CD14-positive monocyte (primary cell): ENCODE data around the gene FIP1L1. TPM values are rescaled to one million over a fixed set of nuclear protein-coding genes. Genes with fewer than 3 reads are reported as not detected.

Source experiments
- DNase-seq, 3 donors: peaks; one replicate each; pipeline ENCODE4 v3.0.0-alpha.2; 2011 to 2022
- H2AFZ ChIP-seq: 2 replicates; pipeline ENCODE4 v1.6.0; 2012; ENCODE audit warnings: mild to moderate bottlenecking, low read depth, low read length, inconsistent platforms; ENCODE audit not compliant: insufficient read depth, poor library complexity, severe bottlenecking
- H3K27ac ChIP-seq, 2 donors: 1 replicate in 1 of 2; 2 replicates in 1 of 2; pipeline ENCODE4 v1.5.1; 2012 to 2013; ENCODE audit warnings: low read length in 2 of 2, control low read depth in 1 of 2, inconsistent platforms in 1 of 2, low read depth in 1 of 2, mild to moderate bottlenecking in 1 of 2
- H3K27me3 ChIP-seq, 2 donors: one replicate each; pipeline versions ENCODE4 v1.6.0 to v1.6.1; 2011 to 2013; ENCODE audit warnings: low read length in 2 of 2; ENCODE audit not compliant: control insufficient read depth in 2 of 2, insufficient read depth in 2 of 2
- H3K36me3 ChIP-seq, 2 donors: replicated peaks in 1 of 2; 1 replicate in 1 of 2; 2 replicates in 1 of 2; pipeline versions ENCODE4 v1.5.1 to v1.6.1; 2012 to 2013; ENCODE audit warnings: low read length in 2 of 2, control low read depth in 1 of 2, inconsistent platforms in 1 of 2, mild to moderate bottlenecking in 1 of 2; ENCODE audit not compliant: insufficient read depth in 2 of 2, control insufficient read depth in 1 of 2
- H3K4me1 ChIP-seq, 2 donors: 1 replicate in 1 of 2; 2 replicates in 1 of 2; pipeline versions ENCODE4 v1.5.1 to v1.6.1; 2012 to 2013; ENCODE audit warnings: low read length in 2 of 2, control low read depth in 1 of 2, inconsistent platforms in 1 of 2, mild to moderate bottlenecking in 1 of 2, moderate library complexity in 1 of 2; ENCODE audit not compliant: insufficient read depth in 2 of 2, control insufficient read depth in 1 of 2
- H3K4me2 ChIP-seq: replicated peaks from 2 replicates; pipeline ENCODE3; 2012; ENCODE audit warnings: low read length, moderate library complexity, mild to moderate bottlenecking; ENCODE audit not compliant: poor library complexity, severe bottlenecking; ENCODE audit errors: extremely low read depth
- H3K4me3 ChIP-seq, 3 experiments: fragments of 200-600 bp in 1 of 3; sonication (generic) in 1 of 3; replicated peaks in 1 of 3; 1 replicate in 2 of 3; 2 replicates in 1 of 3; pipeline ENCODE4 v1.5.1; 2011 to 2013; ENCODE audit warnings: low read length in 3 of 3, mild to moderate bottlenecking in 3 of 3, control low read depth in 2 of 3, low read depth in 2 of 3, inconsistent platforms in 1 of 3, moderate library complexity in 1 of 3
- H3K79me2 ChIP-seq: 2 replicates; pipeline ENCODE4 v1.6.0; 2012; ENCODE audit warnings: mild to moderate bottlenecking, control low read depth, inconsistent platforms, low read length, moderate library complexity; ENCODE audit not compliant: insufficient read depth
- H3K9ac ChIP-seq: 2 replicates; pipeline ENCODE4 v1.6.0; 2017; ENCODE audit warnings: low read length, mild to moderate bottlenecking; ENCODE audit not compliant: insufficient read depth, poor library complexity, severe bottlenecking
- H3K9me3 ChIP-seq, 2 donors: replicated peaks in 1 of 2; 1 replicate in 1 of 2; 2 replicates in 1 of 2; pipeline versions ENCODE4 v1.5.1 to v1.6.1; 2012 to 2013; ENCODE audit warnings: low read length in 2 of 2, control low read depth in 1 of 2; ENCODE audit not compliant: control insufficient read depth in 1 of 2, insufficient read depth in 1 of 2
- H4K20me1 ChIP-seq: 2 replicates; pipeline ENCODE4 v1.6.0; 2012; ENCODE audit warnings: mild to moderate bottlenecking, low read length, control low read depth, moderate library complexity; ENCODE audit not compliant: insufficient read depth
- H3K27ac Mint-ChIP-seq, 7 donors: one replicate each; pipeline ENCODE4 v1.8.0; 2020; ENCODE audit warnings: mild to moderate bottlenecking in 7 of 7, mixed read lengths in 7 of 7, moderate library complexity in 6 of 7, inconsistent platforms in 2 of 7
- H3K27me3 Mint-ChIP-seq, 3 donors: one replicate each; pipeline ENCODE4 v1.8.0; 2021 to 2022; ENCODE audit warnings: low read depth in 3 of 3, mild to moderate bottlenecking in 3 of 3, mixed read lengths in 3 of 3, moderate library complexity in 3 of 3, inconsistent platforms in 1 of 3
- H3K36me3 Mint-ChIP-seq, 2 donors: one replicate each; pipeline ENCODE4 v1.8.0; 2020; ENCODE audit warnings: mixed read lengths in 2 of 2, inconsistent platforms in 1 of 2, mild to moderate bottlenecking in 1 of 2
- H3K4me1 Mint-ChIP-seq: one replicate; pipeline ENCODE4 v1.8.0; 2020; ENCODE audit warnings: mild to moderate bottlenecking, mixed read lengths
- H3K4me3 Mint-ChIP-seq, 2 donors: one replicate each; pipeline ENCODE4 v1.8.0; 2020; ENCODE audit warnings: mild to moderate bottlenecking in 2 of 2, mixed read lengths in 2 of 2, moderate library complexity in 1 of 2
- H3K9me3 Mint-ChIP-seq, 7 donors: one replicate each; pipeline ENCODE4 v1.8.0; 2020 to 2022; ENCODE audit warnings: mixed read lengths in 7 of 7, mild to moderate bottlenecking in 6 of 7, moderate library complexity in 6 of 7, inconsistent platforms in 2 of 7
- CTCF ChIP-seq: fragments of 200-600 bp; IDR thresholded peaks from one replicate; pipeline ENCODE4 v1.8.0; 2022; ENCODE audit warnings: antibody characterized with exemption, mild to moderate bottlenecking
- WGBS: methylation state at CpG from one replicate; pipeline ENCODE4 v1.1.5; 2013; ENCODE audit warnings: missing lambda C conversion rate; ENCODE audit not compliant: insufficient coverage; 5-methylcytosine and 5-hydroxymethylcytosine counted together
- intact Hi-C, 2 donors: fragments of 100-400 bp; cut with micrococcal nuclease; formaldehyde crosslinking; loops; one replicate each; pipeline versions ENCODE4 v1.15.0 to v1.15.1; 2023
- polyA plus RNA-seq, 3 donors: library from polyadenylated mRNA; depleted of rRNA in 1 of 3; unstranded in 2 of 3; stranded (reverse) in 1 of 3; fragments of 300-500 nt in 2 of 3; fragments of >200 nt in 1 of 3; fragmentation: Illumina TruSeq in 2 of 3; gene quantifications; 1 replicate in 2 of 3; 2 replicates in 1 of 3; pipeline ENCODE4 v1.2.3, GENCODE V29; 2012 to 2021

Gene FIP1L1
- polyA plus RNA-seq, 3 donors = 14.5 to 36.9 (median 25.4) TPM

GRCh38 chr4:53477636-53478035 is 100.2 kb downstream of the FIP1L1 start:
- H3K27me3 Mint-ChIP-seq = peaks cover 0 to 3% (median 0%) of the 10 kb centered on the region in 3 donors
- H3K27ac ChIP-seq = no peak overlapping the region
- no peaks in the 10 kb centered on the region for H3K9me3 ChIP-seq
- no peak overlapping the region for H3K27ac Mint-ChIP-seq
- H3K4me3 ChIP-seq = no peak overlapping the region
- no peak overlapping the region for H3K4me3 Mint-ChIP-seq
- no peaks in the 10 kb centered on the region for H3K4me1 ChIP-seq
- H3K9ac ChIP-seq = no peak overlapping the region
- H2AFZ ChIP-seq = no peak overlapping the region
- TF ChIP-seq CTCF = no peak
- H3K36me3 Mint-ChIP-seq = no peaks in the 10 kb centered on the region
- H3K79me2 ChIP-seq = no peaks in the 10 kb centered on the region
- peaks cover 6% of the 10 kb centered on the region for H3K4me1 Mint-ChIP-seq
- intact Hi-C loops = no loop called here
- WGBS = no CpG with 5 or more reads among the region's 1 CpG
- no peak overlapping the region for H3K4me2 ChIP-seq
- H3K36me3 ChIP-seq = no peaks in the 10 kb centered on the region
- H3K9me3 Mint-ChIP-seq = peaks cover 0 to 6% (median 0%) of the 10 kb centered on the region in 7 donors
- DNase-seq = no peak
- no peaks in the 10 kb centered on the region for H3K27me3 ChIP-seq
- H4K20me1 ChIP-seq = no peaks in the 10 kb centered on the region

DNA sequence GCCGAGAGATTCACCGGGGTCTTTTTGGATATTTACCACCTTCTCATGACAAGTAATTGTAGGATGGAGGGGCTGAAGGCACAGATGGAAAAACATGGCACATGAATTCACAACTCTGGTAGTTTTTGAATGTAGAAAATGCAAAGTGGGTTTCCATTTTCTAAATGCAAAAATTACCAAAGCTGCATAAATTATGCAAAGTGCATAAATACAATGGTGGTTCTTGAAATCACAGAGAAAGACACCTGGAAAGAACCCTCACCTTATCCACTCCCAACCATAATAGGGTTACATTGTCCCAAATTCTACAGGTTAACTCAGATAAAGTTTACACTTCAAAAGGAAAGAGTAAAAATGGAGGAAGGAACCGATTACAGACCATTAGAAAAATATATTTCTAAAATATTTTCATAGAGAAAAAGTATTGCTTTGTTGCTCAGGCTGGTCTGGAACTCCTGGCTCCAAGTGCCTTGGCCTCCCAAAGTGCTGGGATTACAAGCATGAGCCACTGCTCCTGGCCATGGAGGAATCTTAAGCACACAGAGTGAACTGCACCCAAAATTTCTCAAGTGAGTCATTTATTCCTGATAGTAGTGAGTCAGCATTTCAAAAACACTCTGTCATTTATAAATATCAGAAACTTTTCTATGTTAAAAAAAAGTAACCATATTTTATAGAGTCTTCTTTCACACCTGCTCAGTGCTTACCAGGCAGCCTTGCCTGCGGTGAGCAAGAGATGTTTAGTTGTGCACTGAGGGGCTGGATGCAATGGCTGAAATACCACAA is 101.4 kb downstream of the FIP1L1 start:
- Histone ChIP-seq H3K4me1 (no peaks in the 10 kb centered on the region), H4K20me1 (no peaks in the 10 kb centered on the region), H3K27me3 (no peaks in the 10 kb centered on the region), H3K4me2 (no peak overlapping the region), H3K27ac (no peak overlapping the region), H2AFZ (no peak overlapping the region), H3K36me3 (no peaks in the 10 kb centered on the region), H3K79me2 (no peaks in the 10 kb centered on the region), H3K9ac (no peak overlapping the region), H3K9me3 (no peaks in the 10 kb centered on the region), H3K4me3 (no peak overlapping the region)
- peaks cover 0 to 5% (median 0%) of the 10 kb centered on the region in 7 donors for H3K9me3 Mint-ChIP-seq
- TF ChIP-seq CTCF = no peak
- DNase-seq = no peak
- intact Hi-C loops = no loop called here
- peaks cover 6% of the 10 kb centered on the region for H3K4me1 Mint-ChIP-seq
- H3K4me3 Mint-ChIP-seq = no peak overlapping the region
- peaks cover 0 to 3% (median 0%) of the 10 kb centered on the region in 3 donors for H3K27me3 Mint-ChIP-seq
- WGBS = 100% methylated on average over 2 of the region's 4 CpGs
- no peak overlapping the region for H3K27ac Mint-ChIP-seq
- H3K36me3 Mint-ChIP-seq = no peaks in the 10 kb centered on the region
